Bronchial epithelial cell (primary cell): ENCODE results near the gene WASL. TPM values are rescaled to one million over a fixed set of nuclear protein-coding genes. Genes with fewer than 3 reads are reported as not detected.

Experiments
- DNase-seq: peaks from one replicate; pipeline ENCODE4 v3.0.0-alpha.2; 2010; ENCODE audit warnings: low read depth
- FAIRE-seq: peaks from 2 replicates; lab custom pipeline; 2011; peaks lifted over from hg19 to GRCh38; lab: Jason Lieb, UNC
- H3K27me3 ChIP-seq: 2 replicates; pipeline ENCODE4 v1.5.1; 2011; ENCODE audit warnings: low read length; ENCODE audit not compliant: control insufficient read depth, insufficient read depth
- H3K36me3 ChIP-seq: 2 replicates; pipeline ENCODE4 v1.5.1; 2011; ENCODE audit warnings: low read length; ENCODE audit not compliant: control insufficient read depth, insufficient read depth
- H3K4me3 ChIP-seq: 2 replicates; pipeline ENCODE4 v1.5.1; 2011; ENCODE audit warnings: mild to moderate bottlenecking, low read depth, low read length, control low read depth
- total RNA-seq: library from RNA; depleted of rRNA; stranded (reverse); fragments of >200 nt; gene quantifications from 2 replicates; pipeline ENCODE4 v1.2.1, GENCODE V29; 2014
- TF ChIP-seq, protein P1 (sequence below): IDR thresholded peaks from 2 replicates; pipeline ENCODE4 v1.5.1; 2011; ENCODE audit warnings: mild to moderate bottlenecking, moderate library complexity, low read length, control low read depth, inconsistent platforms; ENCODE audit not compliant: insufficient read depth, severe bottlenecking

Gene WASL
- total RNA-seq, 1 donor from 2014 or later, result 15.0 TPM

GRCh38 chr7:123714296-123715080, 34.3 kb downstream of the WASL start:
- no peaks in the 10 kb centered on the region for H3K36me3 ChIP-seq
- DNase-seq, result peak; percentile 50
- TF ChIP-seq, protein P1, sequence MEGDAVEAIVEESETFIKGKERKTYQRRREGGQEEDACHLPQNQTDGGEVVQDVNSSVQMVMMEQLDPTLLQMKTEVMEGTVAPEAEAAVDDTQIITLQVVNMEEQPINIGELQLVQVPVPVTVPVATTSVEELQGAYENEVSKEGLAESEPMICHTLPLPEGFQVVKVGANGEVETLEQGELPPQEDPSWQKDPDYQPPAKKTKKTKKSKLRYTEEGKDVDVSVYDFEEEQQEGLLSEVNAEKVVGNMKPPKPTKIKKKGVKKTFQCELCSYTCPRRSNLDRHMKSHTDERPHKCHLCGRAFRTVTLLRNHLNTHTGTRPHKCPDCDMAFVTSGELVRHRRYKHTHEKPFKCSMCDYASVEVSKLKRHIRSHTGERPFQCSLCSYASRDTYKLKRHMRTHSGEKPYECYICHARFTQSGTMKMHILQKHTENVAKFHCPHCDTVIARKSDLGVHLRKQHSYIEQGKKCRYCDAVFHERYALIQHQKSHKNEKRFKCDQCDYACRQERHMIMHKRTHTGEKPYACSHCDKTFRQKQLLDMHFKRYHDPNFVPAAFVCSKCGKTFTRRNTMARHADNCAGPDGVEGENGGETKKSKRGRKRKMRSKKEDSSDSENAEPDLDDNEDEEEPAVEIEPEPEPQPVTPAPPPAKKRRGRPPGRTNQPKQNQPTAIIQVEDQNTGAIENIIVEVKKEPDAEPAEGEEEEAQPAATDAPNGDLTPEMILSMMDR, result no peak
- H3K4me3 ChIP-seq, result no peak overlapping the region
- no peaks in the 10 kb centered on the region for H3K27me3 ChIP-seq
- no peak for FAIRE-seq

GRCh38 chr7:123712619-123713018, 36.2 kb downstream of the WASL start:
- Histone ChIP-seq H3K4me3 (no peak overlapping the region), H3K27me3 (no peaks in the 10 kb centered on the region), H3K36me3 (peaks cover 3% of the 10 kb centered on the region)
- no peak for FAIRE-seq
- no peak for DNase-seq
- TF ChIP-seq, protein P1, result no peak

GRCh38 chr7:123711832-123712293, 36.9 kb downstream of the WASL start:
- H3K27me3 ChIP-seq, result no peaks in the 10 kb centered on the region
- FAIRE-seq (no peak), DNase-seq (peak; percentile 43)
- TF ChIP-seq, protein P1, result no peak
- H3K36me3 ChIP-seq, result peaks cover 3% of the 10 kb centered on the region
- H3K4me3 ChIP-seq, result no peak overlapping the region

DNA sequence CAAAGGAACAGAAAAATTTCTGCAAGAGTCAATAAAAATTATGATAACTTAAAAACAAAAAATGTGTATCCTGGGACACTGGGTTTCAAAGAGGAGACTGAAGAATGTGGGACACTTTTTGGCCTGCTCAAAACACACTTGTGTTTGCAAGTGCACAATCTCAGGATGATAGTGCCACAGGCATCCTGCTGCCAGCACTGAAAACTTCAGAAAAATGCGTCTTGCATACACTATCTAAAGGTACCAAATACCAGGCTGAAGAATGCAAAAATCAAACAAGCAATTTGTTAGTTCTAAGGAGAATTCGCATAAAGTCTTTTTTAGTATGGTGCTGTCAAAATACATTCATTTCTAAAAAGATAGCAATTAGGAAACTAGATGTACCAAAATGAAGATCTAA, 38.1 kb downstream of the WASL start:
- FAIRE-seq (no peak), DNase-seq (no peak)
- H3K36me3 ChIP-seq, result peaks cover 3% of the 10 kb centered on the region
- H3K4me3 ChIP-seq, result no peak overlapping the region
- TF ChIP-seq, protein P1, result no peak
- H3K27me3 ChIP-seq, result no peaks in the 10 kb centered on the region

DNA sequence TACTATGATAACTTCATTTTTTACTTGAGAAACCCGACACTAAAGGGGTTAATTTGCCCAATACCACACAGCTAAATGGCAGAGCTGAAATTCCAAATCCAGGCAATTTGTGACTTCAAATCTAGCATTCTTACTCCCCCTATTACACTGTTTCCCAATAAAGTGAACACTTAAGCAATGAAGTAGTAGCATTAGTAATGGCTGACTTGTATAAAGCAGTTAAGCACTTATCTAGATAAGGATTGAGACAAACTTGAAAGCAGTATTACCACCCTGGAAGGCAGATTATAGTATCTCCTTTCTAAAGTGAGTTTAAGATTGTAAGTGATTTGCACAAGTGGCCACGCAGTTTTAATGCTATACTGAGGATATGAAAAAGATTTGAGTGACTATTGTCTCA, 39.3 kb downstream of the WASL start:
- TF ChIP-seq, protein P1, result no peak
- FAIRE-seq (no peak), DNase-seq (no peak)
- H3K27me3 ChIP-seq, result no peaks in the 10 kb centered on the region
- H3K4me3 ChIP-seq, result no peak overlapping the region
- H3K36me3 ChIP-seq, result peaks cover 3% of the 10 kb centered on the region
